Measurements from ENCODE around the gene PLA2G4A. TPM values are rescaled to one million over a fixed set of nuclear protein-coding genes. Genes with fewer than 3 reads are reported as not detected.

PLA2G4A gene
- total and polyA plus RNA-seq, 2 donors (not counting 1 experiment from before 2014, with no cell fraction given): 0.15 TPM; not detected in 1

DNA sequence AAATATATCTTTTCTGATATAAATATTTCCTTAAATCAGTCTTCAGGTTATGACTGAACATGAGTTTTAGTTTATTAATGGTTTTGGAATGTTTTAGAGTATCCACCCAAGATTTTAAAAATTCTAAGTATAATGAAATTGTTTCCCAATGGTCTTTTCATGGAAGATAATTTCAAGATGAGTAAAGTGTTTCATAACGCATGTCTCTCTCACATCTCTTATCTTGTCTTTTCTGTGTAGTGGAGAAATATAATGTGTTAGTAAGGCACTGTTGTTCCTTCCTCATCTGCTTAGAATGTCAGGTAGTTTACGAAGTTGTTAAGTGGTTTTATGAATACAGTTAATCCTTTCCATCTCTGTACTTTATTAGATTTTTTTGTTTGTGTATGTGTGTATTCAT is 49.6 kb downstream of the PLA2G4A start:
- no peak overlapping the region for H3K4me3 Mint-ChIP-seq
- no peaks in the 10 kb centered on the region for H4K20me1 ChIP-seq (ENCODE audit: control insufficient read depth, insufficient read depth, low read length, poor library complexity, severe bottlenecking)
- H2AFZ ChIP-seq (ENCODE audit: insufficient read depth, low read depth, low read length, poor library complexity, severe bottlenecking): no peak overlapping the region
- H3K79me2 ChIP-seq (ENCODE audit: control insufficient read depth, insufficient read depth, low read length): no peaks in the 10 kb centered on the region
- no peak for DNase-seq
- no peak overlapping the region for H3K4me2 ChIP-seq (replicated peaks; ENCODE audit: low read depth, low read length, poor library complexity, severe bottlenecking)
- H3K9me3 ChIP-seq (ENCODE audit: control extremely low read depth in 1 of 3, control insufficient read depth in 2 of 3, insufficient read depth in 1 of 3, low read length in 2 of 3): no peaks in the 10 kb centered on the region
- no CpG with 5 or more reads among the region's 2 CpGs for WGBS (ENCODE audit: insufficient coverage)
- CTCF ChIA-PET: no interaction called here
- H3K9ac ChIP-seq (ENCODE audit: low read length): no peak overlapping the region
- intact Hi-C loops (cut with micrococcal nuclease): no loop called here
- no peaks in the 10 kb centered on the region for H3K9me3 Mint-ChIP-seq (ENCODE audit: insufficient read depth)
- H3K4me1 Mint-ChIP-seq: no peaks in the 10 kb centered on the region
- H3K27me3 ChIP-seq (replicated peaks in 1 of 4; ENCODE audit: control extremely low read depth in 1 of 4, control insufficient read depth in 3 of 4, insufficient read depth in 4 of 4, low read length in 3 of 4): no peaks in the 10 kb centered on the region
- H3K4me1 ChIP-seq (ENCODE audit: control insufficient read depth in 2 of 2, insufficient read depth in 2 of 2, low read length in 2 of 2): no peaks in the 10 kb centered on the region
- no peak for ATAC-seq (ENCODE audit: low read depth)
- POLR2A ChIA-PET: no interaction called here
- H3K27ac Mint-ChIP-seq: no peak overlapping the region
- H3K4me3 ChIP-seq (ENCODE audit: control extremely low read depth in 1 of 5, extremely low read depth in 1 of 5, insufficient read depth in 1 of 5, low read depth in 2 of 5, low read length in 4 of 5): no peak overlapping the region
- no peaks in the 10 kb centered on the region for H3K36me3 ChIP-seq (replicated peaks in 1 of 2; ENCODE audit: control extremely low read depth in 1 of 2, control insufficient read depth in 1 of 2, extremely low read depth in 1 of 2, insufficient read depth in 2 of 2, low read length in 1 of 2)
- no peak overlapping the region for H3K27ac ChIP-seq (ENCODE audit: low read length in 2 of 2)
- no peaks in the 10 kb centered on the region for H3K27me3 Mint-ChIP-seq
- no peak for TF ChIP-seq EZH2 (IDR thresholded peaks at IDR 0.05; ENCODE audit: borderline replicate concordance, insufficient read depth, low read depth, low read length, poor library complexity, severe bottlenecking)
- TF ChIP-seq, protein P1, sequence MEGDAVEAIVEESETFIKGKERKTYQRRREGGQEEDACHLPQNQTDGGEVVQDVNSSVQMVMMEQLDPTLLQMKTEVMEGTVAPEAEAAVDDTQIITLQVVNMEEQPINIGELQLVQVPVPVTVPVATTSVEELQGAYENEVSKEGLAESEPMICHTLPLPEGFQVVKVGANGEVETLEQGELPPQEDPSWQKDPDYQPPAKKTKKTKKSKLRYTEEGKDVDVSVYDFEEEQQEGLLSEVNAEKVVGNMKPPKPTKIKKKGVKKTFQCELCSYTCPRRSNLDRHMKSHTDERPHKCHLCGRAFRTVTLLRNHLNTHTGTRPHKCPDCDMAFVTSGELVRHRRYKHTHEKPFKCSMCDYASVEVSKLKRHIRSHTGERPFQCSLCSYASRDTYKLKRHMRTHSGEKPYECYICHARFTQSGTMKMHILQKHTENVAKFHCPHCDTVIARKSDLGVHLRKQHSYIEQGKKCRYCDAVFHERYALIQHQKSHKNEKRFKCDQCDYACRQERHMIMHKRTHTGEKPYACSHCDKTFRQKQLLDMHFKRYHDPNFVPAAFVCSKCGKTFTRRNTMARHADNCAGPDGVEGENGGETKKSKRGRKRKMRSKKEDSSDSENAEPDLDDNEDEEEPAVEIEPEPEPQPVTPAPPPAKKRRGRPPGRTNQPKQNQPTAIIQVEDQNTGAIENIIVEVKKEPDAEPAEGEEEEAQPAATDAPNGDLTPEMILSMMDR (IDR thresholded peaks at IDR 0.05): no peak

DNA sequence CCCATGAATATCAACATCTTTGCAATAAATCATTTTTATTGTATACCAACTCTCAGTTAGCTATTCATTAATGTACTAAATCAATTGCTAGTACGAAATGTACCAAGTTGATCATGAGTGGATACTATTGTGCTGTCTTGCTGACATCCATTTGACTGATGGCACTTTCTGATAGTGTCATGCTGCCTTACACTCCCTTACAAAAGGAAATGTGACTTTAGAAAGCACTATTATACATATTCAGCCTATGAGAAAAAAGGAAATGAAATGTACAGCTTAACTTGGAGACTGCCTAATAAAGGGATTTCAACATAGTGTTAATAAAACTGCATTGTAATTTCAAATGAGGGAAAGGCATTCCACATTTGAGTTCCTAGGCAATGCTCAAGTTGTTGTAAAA is 52.2 kb downstream of the PLA2G4A start:
- H3K36me3 ChIP-seq (replicated peaks in 1 of 2; ENCODE audit: control extremely low read depth in 1 of 2, control insufficient read depth in 1 of 2, extremely low read depth in 1 of 2, insufficient read depth in 2 of 2, low read length in 1 of 2): no peaks in the 10 kb centered on the region
- no peak overlapping the region for H3K4me2 ChIP-seq (replicated peaks; ENCODE audit: low read depth, low read length, poor library complexity, severe bottlenecking)
- intact Hi-C loops (cut with micrococcal nuclease): no loop called here
- ChIA-PET CTCF (no interaction called here), POLR2A (no interaction called here)
- no peaks in the 10 kb centered on the region for H3K9me3 ChIP-seq (ENCODE audit: control extremely low read depth in 1 of 3, control insufficient read depth in 2 of 3, insufficient read depth in 1 of 3, low read length in 2 of 3)
- no peaks in the 10 kb centered on the region for H4K20me1 ChIP-seq (ENCODE audit: control insufficient read depth, insufficient read depth, low read length, poor library complexity, severe bottlenecking)
- H3K4me1 ChIP-seq (ENCODE audit: control insufficient read depth in 2 of 2, insufficient read depth in 2 of 2, low read length in 2 of 2): no peaks in the 10 kb centered on the region
- ATAC-seq (ENCODE audit: low read depth) (no peak), DNase-seq (no peak)
- no peaks in the 10 kb centered on the region for H3K27me3 ChIP-seq (replicated peaks in 1 of 4; ENCODE audit: control extremely low read depth in 1 of 4, control insufficient read depth in 3 of 4, insufficient read depth in 4 of 4, low read length in 3 of 4)
- no peak overlapping the region for H3K27ac Mint-ChIP-seq
- no peaks in the 10 kb centered on the region for H3K4me1 Mint-ChIP-seq
- no CpG with 5 or more reads among the region's 1 CpG for WGBS (ENCODE audit: insufficient coverage)
- H3K4me3 ChIP-seq (ENCODE audit: control extremely low read depth in 1 of 5, extremely low read depth in 1 of 5, insufficient read depth in 1 of 5, low read depth in 2 of 5, low read length in 4 of 5): no peak overlapping the region
- H3K27ac ChIP-seq (ENCODE audit: low read length in 2 of 2): no peak overlapping the region
- H3K9me3 Mint-ChIP-seq (ENCODE audit: insufficient read depth): no peaks in the 10 kb centered on the region
- H3K4me3 Mint-ChIP-seq: no peak overlapping the region
- no peaks in the 10 kb centered on the region for H3K27me3 Mint-ChIP-seq
- H2AFZ ChIP-seq (ENCODE audit: insufficient read depth, low read depth, low read length, poor library complexity, severe bottlenecking): no peak overlapping the region
- TF ChIP-seq EZH2 (IDR thresholded peaks at IDR 0.05; ENCODE audit: borderline replicate concordance, insufficient read depth, low read depth, low read length, poor library complexity, severe bottlenecking): no peak
- TF ChIP-seq, protein P1 (IDR thresholded peaks at IDR 0.05): no peak
- H3K9ac ChIP-seq (ENCODE audit: low read length): no peak overlapping the region
- H3K79me2 ChIP-seq (ENCODE audit: control insufficient read depth, insufficient read depth, low read length): no peaks in the 10 kb centered on the region

Data from B cell (primary cell).